HuH-7.5 (cell line): ENCODE results near the gene TUBGCP6.

Source experiments
- DNase-seq: peaks from one replicate; pipeline ENCODE4 v3.0.0; 2011; ENCODE audit warnings: low spot score

The TUBGCP6 gene

DNA sequence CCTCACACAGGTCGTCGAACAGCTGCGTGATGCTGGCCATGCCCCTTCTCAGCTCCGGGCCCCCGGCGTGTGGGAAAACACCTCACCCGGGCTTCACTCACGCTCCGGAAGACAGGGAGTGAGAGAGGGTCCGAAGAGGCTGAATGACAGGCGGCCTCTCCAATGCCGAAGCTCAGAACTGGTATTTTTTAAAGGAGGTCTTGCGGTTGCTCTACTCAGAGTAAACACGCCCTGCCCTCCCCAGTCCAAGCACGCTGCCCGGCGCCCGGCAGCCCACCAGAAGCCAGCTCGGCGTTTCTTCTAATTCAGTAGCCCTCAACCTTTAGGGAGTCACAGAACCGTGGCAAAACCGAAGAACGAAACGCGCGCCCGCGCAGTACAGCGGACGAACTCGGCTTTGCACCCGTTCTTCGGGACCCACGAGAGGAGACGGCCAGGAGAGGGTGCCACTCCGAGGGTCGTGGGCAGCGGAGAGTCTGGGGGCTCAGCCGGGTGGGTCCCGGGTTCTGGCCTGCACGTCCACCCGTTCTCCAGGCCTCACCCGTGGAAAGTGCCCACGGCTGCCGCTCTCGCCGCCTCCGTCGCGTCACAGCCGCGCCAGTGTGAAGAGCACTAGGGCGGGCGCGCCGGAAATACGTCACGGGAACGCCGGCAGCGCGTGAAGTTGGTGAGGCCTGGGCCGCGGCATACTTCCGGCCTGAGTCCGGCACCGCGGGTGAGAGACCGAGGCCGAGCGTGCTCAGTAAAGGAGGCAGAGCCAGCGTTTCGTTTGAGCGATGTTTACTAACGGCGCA is at the start of gene TUBGCP6:
Gene TUBGCP6 (minus strand): TSS at position 604 of the 794 bp plus-strand sequence. CDS start 564 bp downstream, at position 40.
- DNase-seq, result peak; percentile 95

- DNase-seq, result no peak
These were observed 49.5 kb upstream of the TUBGCP6 start for GRCh38 chr22:50294319-50294656.

DNA sequence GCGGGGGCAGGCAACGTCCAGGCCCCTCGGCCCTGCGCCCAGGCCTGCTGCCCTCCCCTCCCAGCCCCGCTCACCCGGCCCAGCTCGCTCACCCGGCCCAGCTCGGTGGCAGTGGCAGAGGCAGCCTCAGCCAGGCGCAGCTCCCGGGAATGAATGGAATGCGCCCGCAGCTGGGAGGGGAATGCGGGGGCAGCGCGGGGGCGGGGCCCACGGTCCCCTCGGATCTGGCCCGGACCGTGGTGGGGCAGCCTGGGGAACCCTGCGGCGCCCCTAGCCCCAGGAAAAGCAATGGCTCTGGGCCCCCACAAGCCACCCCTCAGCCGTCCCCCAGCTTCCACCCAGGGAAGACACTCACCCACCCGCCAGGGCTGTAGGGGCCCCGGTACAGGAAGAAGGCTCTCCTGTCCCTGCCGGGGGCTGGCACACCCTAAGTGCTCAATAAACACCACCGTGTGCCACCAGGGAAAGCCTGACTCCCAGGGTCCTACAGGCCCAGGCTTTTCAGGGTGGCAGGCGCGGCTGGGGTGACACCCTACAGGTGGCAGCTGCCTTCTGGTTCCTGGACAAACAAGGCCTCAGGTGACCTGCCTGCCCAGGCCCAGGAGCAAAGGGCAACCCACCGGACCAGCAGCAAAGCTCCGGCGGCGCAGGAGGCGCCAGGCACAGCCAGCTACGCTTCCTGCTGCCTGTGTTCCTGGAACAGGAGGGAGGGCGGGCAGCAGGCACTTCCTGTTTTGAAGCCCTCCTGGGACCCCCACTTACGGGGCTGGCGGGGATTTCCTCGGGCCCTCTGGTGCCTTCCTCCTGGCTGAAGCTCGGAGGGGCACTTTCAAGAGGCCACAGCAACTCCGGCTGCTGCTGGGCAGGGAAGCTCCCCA is 48.9 kb upstream of the TUBGCP6 start:
- DNase-seq, result peak; percentile 74

- no peak for DNase-seq
These were observed 48.0 kb upstream of the TUBGCP6 start for GRCh38 chr22:50292643-50293440.

GRCh38 chr22:50289942-50290630 is 45.3 kb upstream of the TUBGCP6 start:
- no peak for DNase-seq

GRCh38 chr22:50289151-50289941 is 44.5 kb upstream of the TUBGCP6 start:
- DNase-seq, result no peak

GRCh38 chr22:50287731-50288130 is 42.9 kb upstream of the TUBGCP6 start:
- no peak for DNase-seq

- no peak for DNase-seq
These were observed 42.0 kb upstream of the TUBGCP6 start for GRCh38 chr22:50286701-50287318.

DNA sequence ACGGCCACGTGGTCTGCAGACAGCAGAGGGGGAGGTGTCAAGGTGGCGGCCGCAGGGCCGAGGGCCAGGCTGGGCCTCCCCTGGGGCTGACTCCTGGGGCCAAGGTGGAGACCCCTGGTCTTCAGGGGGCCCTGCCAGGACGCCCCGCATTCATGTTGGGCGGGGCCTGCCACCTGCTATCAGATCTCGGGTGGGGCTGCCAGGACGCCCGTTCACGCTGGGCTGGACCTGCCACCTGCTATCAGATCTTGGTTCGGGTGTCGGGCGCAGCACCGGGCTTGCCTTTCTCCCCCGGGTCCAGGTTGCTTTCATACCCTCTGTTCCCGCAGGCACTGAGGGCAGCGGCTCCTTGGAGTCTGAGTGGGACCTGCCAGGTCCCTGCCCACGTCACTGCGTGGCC is 41.5 kb upstream of the TUBGCP6 start:
- no peak for DNase-seq

- DNase-seq, result no peak
These were observed 40.9 kb upstream of the TUBGCP6 start for GRCh38 chr22:50285568-50286229.

DNA sequence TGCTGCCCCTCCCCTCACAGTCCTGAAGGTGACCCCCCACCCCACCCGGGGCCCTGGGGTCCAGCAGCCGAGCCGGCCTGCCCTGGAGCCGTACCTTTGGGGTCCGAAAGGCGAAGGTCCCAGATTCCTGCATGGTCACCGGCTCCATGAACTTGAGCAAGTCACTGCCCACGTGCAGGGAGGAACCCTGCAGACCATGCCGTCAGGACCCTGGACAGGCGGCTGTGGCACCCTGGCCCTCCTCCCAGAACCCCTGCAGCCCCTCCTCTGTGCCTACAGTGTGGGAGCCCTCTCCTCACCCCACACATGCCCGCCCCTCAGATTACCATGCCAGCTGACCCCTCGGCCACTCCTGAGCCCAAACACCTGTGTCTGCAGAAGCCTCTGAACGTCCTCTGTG is 39.7 kb upstream of the TUBGCP6 start:
- no peak for DNase-seq

- no peak for DNase-seq
These were observed 39.0 kb upstream of the TUBGCP6 start for GRCh38 chr22:50283821-50284220.

GRCh38 chr22:50282361-50283155 is 37.7 kb upstream of the TUBGCP6 start:
- no peak for DNase-seq

GRCh38 chr22:50281957-50282356 is 37.1 kb upstream of the TUBGCP6 start:
- no peak for DNase-seq

- DNase-seq, result no peak
These were observed 36.5 kb upstream of the TUBGCP6 start for GRCh38 chr22:50281384-50281760.

- no peak for DNase-seq
These were observed 36.0 kb upstream of the TUBGCP6 start for GRCh38 chr22:50280708-50281383.

GRCh38 chr22:50280022-50280707 is 35.3 kb upstream of the TUBGCP6 start:
- no peak for DNase-seq
